ENCODE measurements around the gene WDR1.

WDR1 gene

GRCh38 chr4:10085828-10086505, 30.6 kb downstream of the WDR1 start:
- DNase-seq (ENCODE audit: low read depth in 2 of 2), result no peak

DNA sequence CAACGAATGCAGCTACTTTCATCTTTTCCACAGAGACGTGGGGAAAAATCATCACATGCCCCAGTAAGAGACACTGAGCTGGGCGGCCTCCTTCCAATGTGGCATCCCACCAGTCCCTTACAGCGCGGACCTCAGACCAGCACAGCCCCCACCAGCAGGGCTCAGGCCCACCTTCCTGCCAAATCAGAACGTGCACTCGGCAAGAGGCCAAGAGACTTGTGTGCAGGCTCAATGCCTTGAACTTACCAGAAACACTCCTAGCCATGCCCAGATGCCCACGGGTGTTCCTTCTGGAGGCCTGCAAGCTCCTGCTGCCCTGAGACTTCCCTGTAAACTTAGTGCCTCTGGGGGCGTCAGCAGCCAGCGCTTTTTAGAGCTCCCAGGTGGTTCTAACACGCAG, 31.2 kb downstream of the WDR1 start:
- DNase-seq (ENCODE audit: low read depth in 2 of 2), result no peak

- no peak for DNase-seq (ENCODE audit: low read depth in 2 of 2)
These were observed 31.8 kb downstream of the WDR1 start for GRCh38 chr4:10084651-10085358.

GRCh38 chr4:10083861-10084641, 32.5 kb downstream of the WDR1 start:
- no peak for DNase-seq (ENCODE audit: low read depth in 2 of 2)

GRCh38 chr4:10083331-10083771, 33.2 kb downstream of the WDR1 start:
- no peak for DNase-seq (ENCODE audit: low read depth in 2 of 2)

- DNase-seq (ENCODE audit: low read depth in 2 of 2), result no peak
These were observed 33.9 kb downstream of the WDR1 start for GRCh38 chr4:10082459-10083272.

GRCh38 chr4:10082047-10082446, 34.6 kb downstream of the WDR1 start:
- DNase-seq (ENCODE audit: low read depth in 2 of 2), result no peak

- no peak for DNase-seq (ENCODE audit: low read depth in 2 of 2)
These were observed 35.4 kb downstream of the WDR1 start for GRCh38 chr4:10081218-10081606.

DNA sequence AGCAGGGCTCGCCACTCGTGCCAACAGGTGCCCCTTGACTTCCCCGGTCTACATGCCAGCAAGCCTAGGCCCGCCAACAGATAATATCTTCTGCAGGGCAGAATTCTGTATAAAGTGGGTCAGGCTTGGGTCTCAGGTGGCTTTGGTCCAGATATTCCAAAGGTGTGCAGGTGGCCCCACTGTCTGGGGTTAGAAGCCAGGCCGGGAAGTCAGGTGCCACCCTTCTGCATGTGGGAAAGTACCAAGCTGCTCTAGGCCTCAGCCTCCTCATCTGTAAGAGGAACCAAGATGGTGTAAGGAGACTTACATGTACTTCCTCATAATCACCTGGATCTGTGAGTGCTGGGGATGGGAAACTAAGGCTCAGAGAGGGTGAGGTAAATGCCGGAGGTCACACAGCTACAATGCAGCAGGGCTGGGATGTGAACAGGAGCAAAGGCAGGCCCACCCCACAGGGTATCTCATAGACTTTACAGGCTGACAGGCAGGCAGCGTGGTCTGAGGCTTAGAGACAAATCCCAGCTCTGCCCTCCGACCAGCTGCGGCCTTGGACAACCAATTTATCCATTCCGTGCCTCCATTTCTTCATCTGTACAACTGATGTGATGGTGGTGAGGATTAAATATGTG, 35.9 kb downstream of the WDR1 start:
- DNase-seq (ENCODE audit: low read depth in 2 of 2), result no peak

GRCh38 chr4:10079912-10080588, 36.5 kb downstream of the WDR1 start:
- DNase-seq (ENCODE audit: low read depth in 2 of 2), result no peak

DNA sequence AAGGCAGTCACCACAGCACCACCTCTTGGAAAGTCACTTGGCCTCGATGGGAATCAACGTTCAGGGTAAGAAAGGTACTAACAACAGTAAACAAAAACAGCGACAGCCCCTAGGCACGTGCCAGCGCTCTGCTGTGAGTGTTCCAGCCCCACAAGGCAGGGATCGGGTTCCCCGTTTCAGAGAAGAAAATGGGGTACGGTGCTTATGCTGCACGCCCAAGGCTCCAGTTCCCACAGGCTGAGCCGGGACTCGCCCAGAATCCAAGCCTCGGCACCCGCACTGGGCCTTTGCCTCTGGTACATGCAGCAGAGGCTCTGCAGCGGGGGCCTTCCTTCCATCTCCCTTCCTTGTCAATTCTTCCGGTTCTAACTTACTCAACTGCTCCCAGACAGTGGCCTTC, 37.3 kb downstream of the WDR1 start:
- DNase-seq (ENCODE audit: low read depth in 2 of 2), result no peak

GRCh38 chr4:10078481-10079233, 37.9 kb downstream of the WDR1 start:
- DNase-seq (ENCODE audit: low read depth in 2 of 2), result no peak

- no peak for DNase-seq (ENCODE audit: low read depth in 2 of 2)
These were observed 38.9 kb downstream of the WDR1 start for GRCh38 chr4:10077483-10078335.

DNA sequence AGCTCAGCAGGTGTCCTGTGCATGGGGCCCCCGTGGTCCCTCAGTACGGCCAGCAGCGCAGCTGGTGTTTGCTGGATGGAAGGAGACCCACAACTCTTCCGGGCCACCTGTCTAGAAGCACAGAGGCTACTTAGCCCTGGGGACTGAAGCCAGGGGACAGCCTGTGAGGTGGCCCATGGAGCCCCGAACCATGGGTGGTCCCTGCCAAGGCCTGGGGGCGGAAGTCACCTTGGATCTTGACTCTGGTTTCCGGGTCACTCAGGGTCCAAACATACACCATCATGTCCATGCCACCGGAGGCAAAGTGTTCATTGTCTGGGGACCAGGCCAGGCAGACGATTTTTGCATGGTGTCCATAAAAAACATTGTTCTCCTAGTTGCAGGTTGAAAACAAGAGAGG, 39.5 kb downstream of the WDR1 start:
- no peak for DNase-seq (ENCODE audit: low read depth in 2 of 2)

DNA sequence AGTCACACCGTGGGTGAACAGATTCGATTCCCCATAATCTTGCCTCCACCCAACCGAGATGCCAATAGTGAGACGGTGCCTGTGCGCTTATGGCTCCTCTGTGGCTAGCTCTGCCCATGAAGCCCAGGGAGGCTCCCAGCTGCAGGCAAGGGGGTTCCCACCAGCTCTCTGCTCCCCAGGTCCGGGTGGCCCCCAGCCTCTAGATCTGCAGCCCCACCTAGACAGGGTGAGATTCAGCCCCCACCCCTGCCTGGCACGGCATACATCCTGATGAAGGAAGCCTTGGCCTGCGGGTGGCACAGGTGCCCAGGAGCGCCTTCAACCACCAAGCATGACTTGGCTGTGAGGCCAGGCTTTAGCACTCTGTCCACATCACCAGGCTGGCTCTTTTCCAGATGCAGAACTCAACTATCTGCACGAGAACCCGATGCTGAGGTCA, 40.6 kb downstream of the WDR1 start:
- no peak for DNase-seq (ENCODE audit: low read depth in 2 of 2)

GRCh38 chr4:10075158-10075863, 41.3 kb downstream of the WDR1 start:
- no peak for DNase-seq (ENCODE audit: low read depth in 2 of 2)

GRCh38 chr4:10074767-10075105, 41.9 kb downstream of the WDR1 start:
- DNase-seq (ENCODE audit: low read depth in 2 of 2), result peak in 1 of 2 experiments; percentile 25

- DNase-seq (ENCODE audit: low read depth in 2 of 2), result no peak
These were observed 42.4 kb downstream of the WDR1 start for GRCh38 chr4:10074076-10074766.
